HG02943 (cell line): ENCODE results near the gene YPEL4.

Experiments used
- ATAC-seq: cut with Tn5 transposase; IDR thresholded peaks from one replicate; pipeline ENCODE4 v1.9.1; 2021; ENCODE audit warnings: mild to moderate bottlenecking, low read depth, moderate library complexity; ENCODE audit not compliant: unreplicated experiment

YPEL4 gene

DNA sequence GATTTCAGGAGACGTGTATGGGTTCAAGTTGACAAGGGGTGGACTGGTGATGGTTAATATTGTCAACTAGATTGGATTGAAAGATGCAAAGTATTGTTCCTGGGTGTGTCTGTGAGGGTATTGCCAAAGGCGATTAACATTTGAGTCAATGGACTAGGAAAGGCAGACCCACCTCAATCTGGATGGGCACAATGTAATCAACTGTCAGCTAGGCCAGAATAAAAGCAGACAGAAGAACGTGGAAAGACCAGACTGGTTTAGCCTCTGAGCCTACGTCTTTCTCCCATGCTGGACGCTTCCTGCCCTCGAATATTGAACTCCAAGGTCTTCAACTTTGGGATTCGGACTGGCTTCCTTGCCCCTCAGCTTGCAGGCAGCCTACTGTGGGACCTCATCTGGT is 1.7 kb upstream of the YPEL4 start:
- no peak for ATAC-seq

DNA sequence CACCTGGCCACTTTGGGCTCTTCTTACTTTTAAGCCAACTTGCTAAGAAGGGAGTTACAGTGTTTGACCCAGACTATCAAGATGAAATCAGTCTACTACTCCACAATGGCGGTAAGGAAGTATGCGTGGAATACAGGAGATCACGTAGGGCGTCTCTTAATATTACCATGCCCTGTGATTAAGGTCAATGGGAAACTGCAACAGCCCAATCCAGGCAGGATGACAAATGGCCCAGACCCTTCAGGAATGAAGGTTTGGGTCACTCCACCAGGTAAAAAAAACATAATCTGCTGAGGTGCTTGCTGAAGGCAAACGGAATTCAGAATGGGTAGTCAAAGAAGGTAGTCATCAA is 1.0 kb upstream of the YPEL4 start:
- no peak for ATAC-seq

DNA sequence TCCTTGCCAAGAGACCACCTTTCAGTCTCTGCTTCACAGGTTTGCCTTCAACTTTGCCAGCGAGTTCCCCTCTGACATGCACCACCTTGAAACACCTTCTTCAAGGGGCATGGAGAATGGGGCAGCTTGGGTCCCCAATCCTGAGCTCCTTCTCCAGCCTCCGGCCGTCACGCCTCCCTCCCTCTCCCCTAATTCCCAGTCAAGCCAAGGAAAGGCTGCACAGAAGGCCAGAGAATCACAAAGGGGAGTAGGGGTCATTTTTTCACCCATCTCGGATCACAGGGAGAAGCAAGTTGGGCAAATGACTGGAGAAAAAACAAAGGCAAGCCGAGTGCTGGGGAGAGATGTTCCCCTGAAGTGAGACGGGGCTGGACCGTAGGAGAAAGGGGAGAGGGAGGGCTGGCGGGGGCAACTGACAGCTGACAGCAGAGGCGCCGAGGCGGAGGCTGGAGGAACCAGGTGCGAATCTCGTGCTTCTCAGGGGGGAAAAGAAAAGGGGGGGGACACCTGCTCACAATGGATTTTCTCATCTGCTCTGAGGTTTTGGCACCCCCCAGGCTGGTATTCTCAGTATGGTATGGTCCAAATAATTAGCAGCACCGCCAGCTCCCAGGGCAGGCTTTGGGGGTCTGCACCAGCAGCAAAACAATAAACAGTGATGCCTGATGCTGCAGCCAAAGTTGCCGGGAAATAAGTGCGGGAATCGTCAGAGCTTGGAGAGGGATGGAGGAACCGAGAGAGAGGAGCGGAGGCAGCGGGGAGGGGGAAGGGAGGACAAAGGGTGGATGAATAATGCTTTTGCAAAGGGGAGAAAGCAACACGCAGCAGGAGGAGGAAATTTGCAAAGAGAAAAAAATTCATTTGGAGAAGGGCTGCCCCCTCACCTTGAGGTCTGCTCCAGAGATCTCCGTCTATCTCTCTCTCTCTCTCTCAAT is 644 bp downstream of the YPEL4 start:
- ATAC-seq: no peak

DNA sequence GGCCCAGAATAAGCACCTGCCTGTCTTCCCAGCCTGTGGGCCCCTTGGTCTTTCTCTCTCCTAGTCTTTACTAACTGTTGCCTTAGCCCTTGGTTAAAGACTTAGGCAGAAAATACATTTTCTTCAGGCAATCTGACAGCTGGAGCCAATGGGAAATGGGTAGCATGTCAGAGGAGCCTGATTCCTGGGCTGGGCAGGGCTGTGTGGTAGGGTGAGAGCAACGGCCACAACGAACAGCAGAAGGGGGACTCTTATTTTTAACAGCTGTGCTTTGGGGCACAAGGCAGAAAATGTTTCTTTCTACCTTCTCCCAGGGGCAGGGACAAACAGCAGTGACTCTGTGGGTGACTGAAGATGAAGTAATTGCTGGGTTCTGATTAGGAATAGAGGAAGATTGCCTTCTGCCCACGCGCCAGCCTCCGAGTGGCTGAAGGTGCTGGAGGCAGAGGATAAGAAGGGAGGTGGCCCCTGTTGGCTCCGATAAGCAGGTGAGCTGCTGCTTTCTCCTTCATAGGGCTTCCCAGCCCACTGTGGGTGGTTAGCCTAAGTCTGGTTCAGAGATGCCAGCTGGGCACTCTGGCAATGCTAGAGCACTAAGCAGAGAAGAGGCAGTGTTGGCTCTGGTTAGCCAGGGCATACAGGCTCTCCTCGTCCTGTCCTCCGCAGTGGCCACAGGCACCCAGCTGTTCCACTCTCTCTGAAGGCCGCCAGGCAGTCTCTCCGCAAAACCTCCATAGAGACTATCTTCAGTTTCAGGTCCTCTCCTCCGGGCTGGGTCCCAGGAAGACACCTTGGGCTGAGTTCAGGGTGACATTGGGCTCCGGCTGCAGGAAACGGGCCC is 1.5 kb downstream of the YPEL4 start:
- no peak for ATAC-seq

DNA sequence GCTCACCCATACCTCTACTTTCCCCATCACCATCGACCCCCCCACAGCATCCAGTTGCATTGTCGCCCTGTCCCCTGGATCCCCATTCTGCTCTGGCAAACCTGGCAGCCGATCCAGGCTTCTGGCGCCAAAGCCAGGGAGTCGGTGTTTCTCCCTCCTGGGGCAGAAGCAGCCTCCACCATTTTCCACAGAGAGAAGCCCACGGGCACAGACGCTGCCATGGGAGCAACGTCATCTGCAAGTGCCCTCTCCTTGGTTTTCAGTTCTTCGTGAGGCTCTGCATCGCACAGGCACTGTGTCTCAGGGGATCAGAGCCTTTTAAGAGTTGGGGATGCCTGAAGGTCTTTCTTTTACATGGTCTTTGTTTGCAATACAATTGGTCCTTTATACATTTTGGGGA is 2.3 kb downstream of the YPEL4 start:
- no peak for ATAC-seq

DNA sequence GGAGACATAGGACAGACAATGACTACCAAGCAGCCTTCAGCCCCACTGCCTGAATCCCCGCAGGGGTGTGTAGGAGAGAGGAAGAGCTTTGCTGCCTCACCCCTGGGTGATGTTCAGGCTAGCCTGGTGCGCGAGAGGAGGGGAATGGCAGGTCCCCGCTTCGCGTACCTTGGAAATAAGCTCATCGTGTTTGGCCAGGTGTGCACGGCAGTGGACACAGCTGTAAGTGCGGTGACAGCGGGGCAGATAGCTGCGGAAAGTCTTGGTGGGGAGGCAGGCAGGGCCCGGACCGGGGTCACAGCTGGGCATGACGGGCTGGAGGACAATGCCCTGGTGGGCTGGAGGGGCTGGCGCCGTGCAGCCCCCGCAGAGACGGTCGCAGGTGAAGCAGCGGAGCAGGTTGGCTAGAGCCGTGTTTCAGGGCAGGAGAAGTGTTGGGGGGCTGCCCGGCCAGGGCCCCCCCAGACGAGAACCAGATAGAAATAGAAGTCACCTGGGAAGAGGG is 2.9 kb downstream of the YPEL4 start:
- no peak for ATAC-seq

DNA sequence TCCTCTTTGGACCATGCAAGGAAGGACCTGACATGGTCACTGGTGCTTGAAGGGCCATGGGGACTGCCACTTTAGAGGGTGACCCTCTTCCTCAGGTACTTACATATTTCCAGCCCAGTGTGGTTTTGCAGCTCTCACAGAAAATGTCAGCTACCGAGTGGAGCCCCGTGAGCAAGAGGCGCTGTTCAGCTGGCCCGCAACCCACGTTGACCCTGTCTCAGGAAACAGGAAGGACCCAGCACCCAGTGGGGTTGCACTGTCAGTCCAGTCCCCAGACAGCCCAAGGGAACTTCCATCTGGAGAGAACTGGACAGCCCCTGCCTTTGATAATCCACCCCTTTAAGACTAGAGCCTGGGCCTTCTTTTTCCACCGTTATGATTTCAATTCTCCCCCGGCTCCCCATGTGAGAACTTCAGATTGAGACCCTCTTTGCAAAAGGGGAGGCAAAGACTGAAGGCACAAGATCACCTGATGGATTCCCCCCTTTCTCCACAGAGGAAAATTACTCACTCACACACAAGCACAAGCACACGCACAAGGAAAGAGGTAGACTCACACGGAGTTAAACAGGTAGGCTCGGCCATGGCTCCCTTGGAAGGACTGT is 3.4 kb downstream of the YPEL4 start:
- no peak for ATAC-seq

DNA sequence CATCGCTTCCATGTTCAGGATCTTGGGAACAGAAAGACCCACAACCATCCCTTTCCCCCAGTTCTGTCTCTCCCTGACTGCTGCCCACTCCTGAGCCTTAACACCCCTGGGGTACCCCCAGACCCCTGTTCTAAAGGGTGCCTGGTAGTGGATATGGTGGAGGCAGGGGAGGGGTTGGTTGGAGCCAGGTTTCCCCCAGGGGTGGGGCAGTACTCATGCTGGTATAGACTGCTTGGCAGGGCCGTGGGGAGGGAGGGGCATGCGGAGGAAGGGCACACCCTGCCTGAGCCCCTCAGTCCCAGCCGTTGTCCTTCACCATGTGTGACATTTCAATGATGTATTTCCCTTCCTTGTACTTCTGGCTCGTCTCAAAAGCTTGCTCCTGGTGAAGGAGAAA is 4.0 kb downstream of the YPEL4 start:
- ATAC-seq: no peak

DNA sequence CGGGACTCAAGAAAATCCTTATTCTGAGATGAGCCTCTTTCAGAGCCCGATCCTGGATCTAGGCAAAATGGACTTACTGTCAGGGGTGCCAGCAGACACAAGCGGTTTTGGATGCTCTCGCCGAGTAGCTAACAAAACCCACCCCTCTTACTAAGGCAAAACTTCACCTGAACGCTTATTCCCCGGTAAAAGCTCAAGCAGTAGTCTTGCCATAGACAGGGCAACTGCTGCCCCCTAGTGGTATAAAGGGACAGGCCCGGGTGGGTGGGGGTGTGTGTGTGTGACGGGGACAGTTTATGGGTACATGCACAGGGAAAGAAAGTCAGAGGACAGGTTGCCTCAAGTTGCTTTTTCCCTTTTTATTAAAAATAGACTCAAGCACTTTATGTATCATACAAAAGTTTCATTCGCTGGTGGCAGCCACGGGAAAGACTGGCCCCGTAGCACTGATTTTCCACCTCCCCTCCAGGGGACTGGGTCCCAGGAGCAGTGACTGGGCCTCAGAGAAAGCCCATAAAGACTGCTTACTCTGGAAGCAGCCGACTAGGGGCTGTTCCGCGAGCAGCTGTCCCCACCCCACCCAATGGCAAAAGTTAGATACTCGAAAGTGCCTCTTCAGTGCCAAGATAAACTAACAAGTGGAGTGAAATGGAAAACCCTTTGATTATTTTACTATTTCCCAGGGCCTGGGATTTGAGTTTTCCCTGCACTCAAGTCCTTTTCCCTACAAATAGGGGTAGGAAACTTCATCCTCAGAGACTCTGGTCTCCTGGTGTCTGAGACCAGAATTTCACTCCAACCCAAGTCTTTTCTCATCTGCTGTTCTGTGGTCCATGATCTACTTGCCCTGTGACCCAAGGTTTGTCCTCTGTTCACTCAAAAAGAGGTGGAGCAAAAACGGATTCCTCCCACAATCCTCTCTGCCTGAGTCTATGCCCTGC is 4.7 kb downstream of the YPEL4 start:
- ATAC-seq: peak; percentile 55

DNA sequence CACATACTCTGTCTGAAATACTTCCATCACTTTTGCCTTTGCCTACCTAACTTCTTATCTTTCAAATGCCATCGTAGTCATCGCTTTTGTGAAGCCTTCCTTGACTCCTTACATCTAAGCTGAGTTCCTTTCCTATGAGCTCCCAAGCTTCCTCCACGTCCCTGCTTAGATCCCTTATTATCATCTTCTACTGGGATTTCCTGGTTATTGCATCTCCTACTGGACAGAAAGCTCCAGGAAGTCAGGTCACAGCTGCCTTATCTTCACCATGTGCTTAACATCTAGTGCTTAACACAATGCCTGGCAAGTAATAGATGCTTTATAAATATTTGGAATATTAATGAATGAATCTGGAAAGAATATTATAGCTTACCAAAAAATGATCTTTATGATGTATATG is 5.9 kb downstream of the YPEL4 start:
- ATAC-seq: no peak

DNA sequence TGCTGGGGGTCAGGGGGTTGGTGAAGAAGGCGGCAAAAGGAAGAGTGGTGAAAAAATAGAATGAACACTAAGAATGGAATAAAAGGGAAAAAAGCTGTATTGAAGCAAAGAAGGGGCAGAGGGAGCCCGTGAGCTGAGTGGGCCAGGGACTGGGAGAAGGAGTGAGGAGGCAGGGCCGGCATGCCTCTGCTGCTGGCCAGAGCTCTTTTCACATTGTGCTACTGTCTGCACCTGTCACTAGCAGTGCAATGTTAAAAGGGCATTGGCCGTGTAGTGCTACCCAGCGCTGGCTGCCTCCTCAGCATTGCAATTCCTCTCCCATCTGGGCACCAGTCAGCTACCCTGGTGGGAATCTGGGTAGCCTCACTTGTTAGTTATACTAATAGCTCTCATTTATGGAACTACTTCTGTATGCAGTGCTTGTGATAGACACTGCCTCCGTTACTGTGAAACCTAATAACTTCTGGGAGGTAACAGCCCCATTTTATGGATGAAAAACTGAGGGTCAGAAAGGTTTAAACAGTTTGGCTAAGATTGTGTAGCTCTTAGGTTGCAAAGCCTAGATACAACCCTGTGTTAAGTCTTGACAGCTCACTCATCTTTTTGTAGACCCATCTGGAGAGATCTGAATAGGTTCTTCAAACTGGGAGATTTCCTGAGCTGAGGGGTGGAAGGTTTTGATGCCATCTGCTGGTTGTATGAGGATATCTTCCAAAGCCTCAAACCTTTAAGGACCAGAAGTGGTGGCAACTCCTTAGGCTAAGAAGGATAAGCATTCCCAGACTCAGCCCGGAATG is 8.5 kb downstream of the YPEL4 start:
- no peak for ATAC-seq

DNA sequence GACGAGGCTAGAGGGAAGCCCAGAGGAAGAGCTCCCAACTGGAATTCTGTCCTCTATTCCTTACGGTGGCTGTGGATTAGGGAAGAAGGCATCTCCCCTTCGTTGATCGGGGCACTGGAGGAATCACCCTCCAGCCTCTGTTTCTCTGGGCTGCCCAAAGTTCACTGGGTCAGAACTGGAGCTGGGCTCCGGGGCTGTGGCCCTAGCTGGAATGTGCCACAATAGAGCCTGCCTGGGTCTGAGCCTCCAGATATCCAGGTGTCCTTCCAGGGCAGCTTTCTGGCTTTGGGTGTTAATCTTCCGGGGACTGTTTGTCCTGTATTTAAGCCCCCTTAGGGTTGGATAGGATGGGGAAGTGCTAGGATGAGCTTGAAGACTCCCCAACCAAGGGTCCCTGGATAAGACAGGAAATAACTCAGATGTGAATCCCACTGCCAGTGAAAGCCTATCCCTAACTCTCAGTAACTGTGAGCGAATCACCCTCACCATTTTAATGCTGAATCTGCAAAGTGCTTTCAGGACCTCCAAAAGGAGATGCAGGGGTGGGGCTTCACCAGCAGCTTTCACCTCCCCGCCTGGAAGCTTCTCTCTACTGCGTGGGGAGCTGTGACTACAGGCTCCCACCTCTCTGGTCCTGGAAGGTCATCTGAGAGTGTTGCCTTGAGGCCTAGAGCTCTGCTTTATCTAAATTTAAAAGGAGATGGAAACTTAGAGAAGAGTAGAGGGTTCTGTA is 9.5 kb downstream of the YPEL4 start:
- no peak for ATAC-seq

DNA sequence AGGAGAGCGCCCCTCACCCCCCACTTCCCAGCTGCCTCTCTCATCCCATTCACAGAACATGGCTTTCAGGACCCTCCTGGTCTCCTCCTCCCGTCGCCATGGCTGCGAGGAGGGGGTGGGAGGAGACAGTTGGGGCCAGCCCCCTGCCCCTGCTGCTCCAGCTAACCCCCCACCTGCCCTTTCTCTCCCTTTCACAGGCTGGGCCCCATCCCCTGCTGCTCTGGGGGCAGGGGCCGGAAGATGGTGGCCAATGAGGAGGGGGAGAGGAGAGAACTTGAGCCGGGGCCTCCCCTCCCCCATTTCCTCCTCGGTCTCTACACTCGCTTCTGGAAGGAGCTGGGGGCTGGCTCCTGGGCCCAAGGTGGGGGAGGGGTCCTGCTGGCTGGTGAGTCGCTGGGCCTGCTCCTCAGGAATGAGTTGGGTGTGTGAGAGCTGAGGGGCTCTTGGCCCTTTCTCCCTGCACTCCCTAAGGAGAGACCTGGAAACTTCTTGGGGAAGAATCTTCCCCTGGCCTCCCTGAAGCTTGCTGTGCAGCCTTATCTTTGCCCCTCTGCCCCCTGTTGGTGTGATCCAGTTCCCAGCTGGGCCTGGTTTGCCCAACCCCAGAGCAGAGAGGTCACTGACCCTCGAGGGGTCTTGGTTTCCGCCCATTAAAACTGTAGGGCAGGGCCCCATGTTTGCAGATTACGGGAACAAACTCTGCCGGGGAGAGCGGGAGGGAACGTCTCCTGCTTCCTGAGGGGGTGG is 10.2 kb downstream of the YPEL4 start:
- no peak for ATAC-seq

DNA sequence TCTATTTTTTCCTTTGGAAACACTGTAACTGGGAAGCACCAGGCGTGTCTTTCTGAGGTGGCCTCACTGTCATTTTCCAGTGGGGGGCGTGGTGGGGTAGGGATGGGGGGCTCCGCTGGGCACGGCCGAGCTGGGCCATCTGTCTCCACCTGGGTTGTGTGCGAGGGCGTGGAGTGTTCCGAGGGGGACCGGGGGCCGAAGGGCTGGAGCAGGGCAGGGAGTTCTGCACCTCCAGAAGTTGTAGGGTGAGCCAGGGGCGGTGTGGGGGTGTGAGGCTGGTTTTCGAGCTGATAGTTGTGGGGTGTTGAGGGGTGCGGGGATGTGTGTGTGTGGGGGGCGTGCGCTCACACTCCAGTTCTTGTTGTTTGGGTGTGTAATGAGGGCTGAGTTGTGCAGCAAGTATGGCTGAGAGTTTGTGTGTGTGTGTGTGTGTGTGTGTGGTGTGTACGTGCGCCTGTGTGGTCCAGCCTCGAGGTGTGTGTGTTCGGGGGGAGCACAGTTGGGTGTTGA is 10.8 kb downstream of the YPEL4 start:
- no peak for ATAC-seq

DNA sequence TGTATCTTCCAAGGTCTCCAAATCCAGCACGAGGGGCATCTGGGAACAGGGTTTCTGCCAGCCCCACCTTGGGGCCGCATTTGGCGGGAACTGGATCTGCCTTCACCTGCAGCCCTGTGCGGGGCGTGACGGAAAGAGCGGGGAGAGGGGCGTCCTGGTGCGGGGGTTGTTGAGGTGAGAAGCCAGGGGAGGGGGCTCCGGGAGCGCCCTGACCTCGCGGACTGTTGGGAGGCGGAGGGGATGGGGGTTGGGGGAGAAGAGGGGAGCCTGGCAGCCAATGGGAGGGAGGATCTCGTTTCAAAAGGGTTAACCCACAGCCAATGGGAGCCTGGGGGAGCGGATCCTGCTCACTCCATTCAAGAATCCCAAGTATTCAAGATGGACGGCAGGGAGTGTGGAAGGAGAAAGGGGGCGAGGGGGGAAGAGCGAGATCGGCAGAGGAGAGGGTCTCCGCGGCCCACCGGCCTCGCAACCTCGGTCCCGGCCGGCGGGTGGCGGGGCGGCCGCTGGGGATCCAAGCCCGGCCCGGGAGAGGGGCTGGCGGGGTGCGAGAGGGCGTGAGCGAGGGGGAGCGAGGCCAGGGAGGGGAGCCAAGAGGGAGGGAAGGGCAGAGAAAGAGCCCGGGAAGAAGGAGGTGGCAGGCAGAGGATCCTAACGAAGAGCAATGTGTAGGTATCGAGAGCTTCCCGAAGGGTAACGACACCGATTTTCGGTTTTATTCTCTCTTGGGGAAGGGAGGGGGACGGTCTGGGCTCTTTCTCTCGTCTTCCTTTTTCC is 11.5 kb downstream of the YPEL4 start:
- ATAC-seq: no peak

DNA sequence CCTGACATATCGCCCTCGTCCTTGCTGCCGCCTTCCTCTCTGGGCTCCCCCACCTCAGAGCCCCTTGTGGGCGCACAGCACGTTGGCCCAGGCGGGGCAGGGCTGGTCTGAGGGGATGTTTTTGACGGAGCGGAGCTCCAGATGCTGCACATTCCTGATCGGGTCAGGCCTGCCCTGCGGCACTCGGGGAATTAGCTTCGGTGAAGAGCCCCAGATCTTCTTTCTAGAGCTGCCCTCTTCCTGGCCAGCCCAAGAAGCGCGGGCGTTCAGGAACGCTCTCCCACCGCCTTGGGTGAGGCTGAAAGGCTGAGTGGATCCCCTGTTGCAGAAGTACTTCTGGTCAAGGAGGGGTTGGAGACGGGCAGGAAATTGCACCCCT is 12.1 kb downstream of the YPEL4 start:
- no peak for ATAC-seq

DNA sequence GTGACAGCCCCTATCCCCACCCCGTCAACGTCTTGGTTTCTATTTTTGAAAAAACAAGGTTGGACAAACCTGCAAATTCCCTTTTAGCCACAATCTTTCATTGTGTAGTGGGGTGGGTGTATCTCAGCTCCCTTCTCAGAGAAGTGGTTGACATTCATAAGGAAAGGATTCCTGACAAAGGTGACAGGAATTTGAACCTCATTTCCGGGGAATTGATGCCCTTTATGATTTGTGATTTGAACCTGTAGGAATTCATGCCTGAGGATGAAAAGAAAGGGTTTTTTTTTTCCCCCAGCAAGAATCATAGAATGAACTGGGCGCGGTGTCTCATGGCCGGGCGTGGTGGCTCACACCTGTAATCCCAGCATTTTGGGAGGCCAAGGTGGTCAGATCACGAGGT is 14.5 kb downstream of the YPEL4 start:
- ATAC-seq: no peak
